GM23338 (cell line): ENCODE results near the gene STX7.

Source experiments
- EZH2 ChIP-seq: fragments of 200-600 bp; sonication (generic); IDR thresholded peaks from one replicate; pipeline ENCODE4 v1.8.0; 2017; ENCODE audit warnings: antibody characterized with exemption, mild to moderate bottlenecking, low read depth; ENCODE audit not compliant: unreplicated experiment
- POLR2AphosphoS5 ChIP-seq: IDR thresholded peaks from 2 replicates; pipeline ENCODE4 v1.6.1; 2016; ENCODE audit warnings: antibody characterized with exemption, low read depth
- TF ChIP-seq, protein P1 (sequence below), 2 experiments: fragments of 200-600 bp in 1 of 2; sonication (generic) in 1 of 2; conservative IDR thresholded peaks; 2 replicates each; pipeline versions ENCODE4 v1.5.1 to v1.6.1; 2016 to 2017; ENCODE audit warnings: antibody characterized with exemption in 2 of 2, low read depth in 2 of 2, mild to moderate bottlenecking in 2 of 2, moderate library complexity in 1 of 2
- TF ChIP-seq, protein P2 (sequence below): IDR thresholded peaks from one replicate; pipeline ENCODE4 v1.6.1; 2018; ENCODE audit warnings: antibody characterized with exemption; ENCODE audit not compliant: unreplicated experiment

DNA sequence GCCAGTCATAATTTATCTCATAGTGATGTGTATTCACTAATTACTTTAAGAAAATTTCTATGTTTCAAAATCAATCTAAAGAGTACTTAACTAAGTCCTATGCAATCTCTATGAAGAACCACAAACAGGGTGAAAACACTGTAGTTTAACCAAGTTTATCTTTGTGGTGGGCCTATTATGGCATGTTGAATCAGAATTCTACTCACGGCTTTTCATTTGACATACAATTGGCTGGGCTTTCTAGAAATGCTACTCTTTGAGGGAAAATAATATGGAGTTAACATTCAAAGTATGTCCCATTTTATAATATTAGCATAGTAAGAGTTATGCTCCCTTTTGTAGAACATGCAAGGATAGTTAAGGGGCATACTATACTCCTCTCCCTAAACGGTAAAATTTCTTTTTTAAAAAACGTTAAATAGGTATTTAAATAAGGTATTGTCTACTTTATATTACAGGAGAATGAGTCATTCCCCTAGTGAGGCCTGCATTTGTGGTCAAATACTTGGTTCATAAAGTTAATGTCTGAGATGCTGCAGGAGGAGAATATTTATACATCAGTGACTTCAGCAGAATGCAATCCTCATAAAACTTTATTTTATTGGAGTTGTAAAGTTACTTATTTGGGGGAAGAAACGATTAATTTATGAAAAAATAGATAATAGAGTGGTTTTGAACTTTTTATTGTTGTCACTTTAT is 113.4 kb downstream of the STX7 start:
- TF ChIP-seq, protein P1, sequence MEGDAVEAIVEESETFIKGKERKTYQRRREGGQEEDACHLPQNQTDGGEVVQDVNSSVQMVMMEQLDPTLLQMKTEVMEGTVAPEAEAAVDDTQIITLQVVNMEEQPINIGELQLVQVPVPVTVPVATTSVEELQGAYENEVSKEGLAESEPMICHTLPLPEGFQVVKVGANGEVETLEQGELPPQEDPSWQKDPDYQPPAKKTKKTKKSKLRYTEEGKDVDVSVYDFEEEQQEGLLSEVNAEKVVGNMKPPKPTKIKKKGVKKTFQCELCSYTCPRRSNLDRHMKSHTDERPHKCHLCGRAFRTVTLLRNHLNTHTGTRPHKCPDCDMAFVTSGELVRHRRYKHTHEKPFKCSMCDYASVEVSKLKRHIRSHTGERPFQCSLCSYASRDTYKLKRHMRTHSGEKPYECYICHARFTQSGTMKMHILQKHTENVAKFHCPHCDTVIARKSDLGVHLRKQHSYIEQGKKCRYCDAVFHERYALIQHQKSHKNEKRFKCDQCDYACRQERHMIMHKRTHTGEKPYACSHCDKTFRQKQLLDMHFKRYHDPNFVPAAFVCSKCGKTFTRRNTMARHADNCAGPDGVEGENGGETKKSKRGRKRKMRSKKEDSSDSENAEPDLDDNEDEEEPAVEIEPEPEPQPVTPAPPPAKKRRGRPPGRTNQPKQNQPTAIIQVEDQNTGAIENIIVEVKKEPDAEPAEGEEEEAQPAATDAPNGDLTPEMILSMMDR (conservative IDR thresholded peaks at IDR 0.05; ENCODE audit: low read depth in 2 of 2) = no peak
- TF ChIP-seq POLR2AphosphoS5 (no peak), EZH2 (no peak)
- TF ChIP-seq, protein P2, sequence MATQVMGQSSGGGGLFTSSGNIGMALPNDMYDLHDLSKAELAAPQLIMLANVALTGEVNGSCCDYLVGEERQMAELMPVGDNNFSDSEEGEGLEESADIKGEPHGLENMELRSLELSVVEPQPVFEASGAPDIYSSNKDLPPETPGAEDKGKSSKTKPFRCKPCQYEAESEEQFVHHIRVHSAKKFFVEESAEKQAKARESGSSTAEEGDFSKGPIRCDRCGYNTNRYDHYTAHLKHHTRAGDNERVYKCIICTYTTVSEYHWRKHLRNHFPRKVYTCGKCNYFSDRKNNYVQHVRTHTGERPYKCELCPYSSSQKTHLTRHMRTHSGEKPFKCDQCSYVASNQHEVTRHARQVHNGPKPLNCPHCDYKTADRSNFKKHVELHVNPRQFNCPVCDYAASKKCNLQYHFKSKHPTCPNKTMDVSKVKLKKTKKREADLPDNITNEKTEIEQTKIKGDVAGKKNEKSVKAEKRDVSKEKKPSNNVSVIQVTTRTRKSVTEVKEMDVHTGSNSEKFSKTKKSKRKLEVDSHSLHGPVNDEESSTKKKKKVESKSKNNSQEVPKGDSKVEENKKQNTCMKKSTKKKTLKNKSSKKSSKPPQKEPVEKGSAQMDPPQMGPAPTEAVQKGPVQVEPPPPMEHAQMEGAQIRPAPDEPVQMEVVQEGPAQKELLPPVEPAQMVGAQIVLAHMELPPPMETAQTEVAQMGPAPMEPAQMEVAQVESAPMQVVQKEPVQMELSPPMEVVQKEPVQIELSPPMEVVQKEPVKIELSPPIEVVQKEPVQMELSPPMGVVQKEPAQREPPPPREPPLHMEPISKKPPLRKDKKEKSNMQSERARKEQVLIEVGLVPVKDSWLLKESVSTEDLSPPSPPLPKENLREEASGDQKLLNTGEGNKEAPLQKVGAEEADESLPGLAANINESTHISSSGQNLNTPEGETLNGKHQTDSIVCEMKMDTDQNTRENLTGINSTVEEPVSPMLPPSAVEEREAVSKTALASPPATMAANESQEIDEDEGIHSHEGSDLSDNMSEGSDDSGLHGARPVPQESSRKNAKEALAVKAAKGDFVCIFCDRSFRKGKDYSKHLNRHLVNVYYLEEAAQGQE = no peak
